AG04450 (cell line): ENCODE data around the gene DTD2. TPM values are rescaled to one million over a fixed set of nuclear protein-coding genes. Genes with fewer than 3 reads are reported as not detected.
"Not testable (repeated sequence)": the region's sequence is repeated elsewhere in the genome, so short reads cannot be mapped to it uniquely, and the experiment has no call there.

Experiments
- CTCF ChIA-PET: fragments of 300-600, 350-600 bp; formaldehyde crosslinking; extraction: SDS; loops from one replicate; lab custom pipeline; 2022; ENCODE audit warnings: antibody characterized with exemption, inconsistent platforms; lab: Charles Lee
- POLR2A ChIA-PET: fragments of 350-600 bp; formaldehyde crosslinking; extraction: SDS; loops from one replicate; lab custom pipeline; 2021; ENCODE audit warnings: antibody characterized with exemption, inconsistent platforms; lab: Yijun Ruan, JAX
- DNase-seq: peaks from one replicate; pipeline ENCODE4 v3.0.0-alpha.2; 2011; ENCODE audit warnings: low read depth, low spot score
- H3K27ac ChIP-seq: one replicate; pipeline ENCODE4 v1.5.1; 2012; ENCODE audit warnings: low read depth, low read length, control low read depth
- H3K27me3 ChIP-seq: one replicate; pipeline ENCODE4 v1.6.0; 2012; ENCODE audit warnings: low read length; ENCODE audit not compliant: control insufficient read depth, insufficient read depth
- H3K4me3 ChIP-seq: 2 replicates; pipeline ENCODE4 v1.5.1; 2011; ENCODE audit warnings: mild to moderate bottlenecking, low read depth, low read length, control low read depth
- H3K9me3 ChIP-seq: 2 replicates; pipeline ENCODE4 v1.5.1; 2012; ENCODE audit warnings: low read length; ENCODE audit not compliant: control insufficient read depth, insufficient read depth
- CTCF ChIP-seq: IDR thresholded peaks from 2 replicates; pipeline ENCODE4 v1.5.1; 2011; ENCODE audit warnings: low read depth, low read length, control low read depth, inconsistent platforms
- polyA plus RNA-seq: library from polyadenylated mRNA; depleted of rRNA; stranded (reverse); fragments of >200 nt; gene quantifications from 2 replicates; pipeline ENCODE4 v1.2.3, GENCODE V29; 2011

DTD2 gene
- polyA plus RNA-seq, 1 experiment = 18.8 TPM

DNA sequence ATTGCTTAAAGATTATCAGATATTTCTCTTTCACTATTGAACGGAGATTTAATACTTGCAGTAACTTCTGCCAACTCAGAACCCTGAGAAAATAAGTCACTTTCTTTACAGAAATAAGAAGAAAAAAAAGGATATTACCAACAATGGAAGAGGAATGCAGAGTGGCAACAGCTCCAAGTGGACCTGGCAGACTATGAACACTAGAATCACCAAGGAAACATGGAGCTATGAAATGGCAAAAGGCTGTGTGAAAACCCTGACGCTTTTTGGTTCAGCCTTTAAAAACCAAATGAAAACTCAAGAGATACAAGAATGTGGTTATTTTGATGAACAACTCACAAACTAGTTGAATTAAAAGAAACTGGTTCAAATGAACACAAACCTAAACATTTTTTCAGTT lies 17.7 kb downstream of the DTD2 start:
- DNase-seq = no peak
- Histone ChIP-seq H3K9me3 (no peaks in the 10 kb centered on the region; the same call in 1 of the 2 replicates), H3K4me3 (no peak overlapping the region), H3K27ac (no peak overlapping the region), H3K27me3 (no peaks in the 10 kb centered on the region)
- ChIA-PET POLR2A (interaction anchor here (4.0 kb wide), 1 partner anchor 19 kb away, joined by 31 read pairs; the partner anchor contains the start of gene HEATR5A), CTCF (interaction anchor here (2.5 kb wide), 1 partner anchor 11 kb away, joined by 14 read pairs; no protein-coding TSS in a partner anchor)
- TF ChIP-seq CTCF = no peak

- H3K27ac ChIP-seq, DNase-seq, H3K4me3 ChIP-seq, POLR2A ChIA-PET, H3K9me3 ChIP-seq, CTCF ChIA-PET, H3K27me3 ChIP-seq: not testable (repeated sequence)
Observed at GRCh38 chr14:31437045-31437691, 20.1 kb downstream of the DTD2 start.

DNA sequence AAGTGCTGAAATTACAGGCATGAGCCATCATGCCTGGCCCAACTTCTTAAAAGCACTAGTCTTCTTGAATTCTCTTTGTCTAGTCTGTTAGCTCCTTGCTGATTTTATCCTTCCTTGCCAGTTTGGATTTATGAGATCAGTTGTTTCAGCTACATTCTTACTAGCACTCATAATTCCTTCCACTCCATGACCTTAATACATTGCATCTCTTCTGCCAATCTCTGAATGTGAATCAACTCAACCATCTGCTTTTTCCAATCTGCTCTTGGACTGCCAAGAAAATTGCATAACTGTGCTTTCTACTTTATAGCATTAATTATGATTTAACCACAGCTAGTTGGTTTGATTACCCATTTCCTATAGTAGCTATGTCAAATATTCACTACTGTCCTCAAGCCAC lies 22.0 kb downstream of the DTD2 start:
- CTCF ChIA-PET = interaction anchor here (0.8 to 1.4 kb wide), 2 partner anchors 11 to 14 kb away, joined by 3 to 4 read pairs; no protein-coding TSS in a partner anchor
- Histone ChIP-seq H3K4me3 (no peak overlapping the region), H3K27ac (no peak overlapping the region), H3K9me3 (no peaks in the 10 kb centered on the region; the same call in 1 of the 2 replicates), H3K27me3 (no peaks in the 10 kb centered on the region)
- no peak for DNase-seq
- no peak for TF ChIP-seq CTCF
- POLR2A ChIA-PET = interaction anchor here (0.5 to 2.3 kb wide), 2 partner anchors 11 to 15 kb away, joined by 4 to 17 read pairs; partner anchors contain the start of gene HEATR5A

- H3K9me3 ChIP-seq = no peaks in the 10 kb centered on the region
- TF ChIP-seq CTCF = no peak
- ChIA-PET CTCF (interaction anchor here (0.6 kb wide), 1 partner anchor 11 kb away, joined by 4 read pairs; no protein-coding TSS in a partner anchor), POLR2A (no interaction called here)
- H3K27ac ChIP-seq = no peak overlapping the region
- no peaks in the 10 kb centered on the region for H3K27me3 ChIP-seq
- H3K4me3 ChIP-seq = no peak overlapping the region
- DNase-seq = no peak
Observed at GRCh38 chr14:31430634-31431264, 26.6 kb downstream of the DTD2 start.

- POLR2A ChIA-PET = no interaction called here
- TF ChIP-seq CTCF = no peak
- no peak for DNase-seq
- no peaks in the 10 kb centered on the region for H3K27me3 ChIP-seq
- no peak overlapping the region for H3K27ac ChIP-seq
- no peak overlapping the region for H3K4me3 ChIP-seq
- CTCF ChIA-PET = no interaction called here
- no peaks in the 10 kb centered on the region for H3K9me3 ChIP-seq
Observed at GRCh38 chr14:31429791-31430190, 27.5 kb downstream of the DTD2 start.
